IMR-90 (cell line): ENCODE results near the gene VPS35L. TPM values are rescaled to one million over a fixed set of nuclear protein-coding genes. Genes with fewer than 3 reads are reported as not detected.

ENCODE experiments used
- ATAC-seq: fragments of 200-7000 bp; cut with Tn5 transposase; 2 replicates; pipeline ENCODE4 v1.9.1; 2020; ENCODE audit warnings: low read depth, mild to moderate bottlenecking, moderate library complexity
- BruUV-seq: library from RNA; stranded (reverse); fragments of 400-500 nt; replicated peaks from 2 replicates; lab custom pipeline; 2021; lab: Mats Ljungman, UMichigan
- CTCF ChIA-PET: fragments of 300-600 bp; formaldehyde crosslinking; extraction: SDS; loops from one replicate; lab custom pipeline; 2021; ENCODE audit warnings: antibody characterized with exemption; lab: Yijun Ruan, JAX
- POLR2A ChIA-PET: fragments of 300-600 bp; sonication (Branson Sonifier 250); formaldehyde crosslinking; loops from one replicate; lab custom pipeline; 2022; ENCODE audit warnings: antibody characterized with exemption; ENCODE audit not compliant: unreplicated experiment; lab: Charles Lee
- DNase-seq: peaks from one replicate; pipeline ENCODE4 v3.0.0; 2013
- H2AFZ ChIP-seq: replicated peaks from 2 replicates; pipeline ENCODE3; 2013; ENCODE audit warnings: low read length, mild to moderate bottlenecking; ENCODE audit not compliant: poor library complexity
- H2AK5ac ChIP-seq: 2 replicates; pipeline ENCODE4 v1.6.1; 2013; ENCODE audit warnings: low read depth, low read length, inconsistent platforms
- H2AK9ac ChIP-seq: replicated peaks from 2 replicates; pipeline ENCODE3; 2013; ENCODE audit warnings: mild to moderate bottlenecking, low read depth, low read length, moderate library complexity; ENCODE audit not compliant: poor library complexity
- H2BK120ac ChIP-seq: 2 replicates; pipeline ENCODE4 v1.6.1; 2013; ENCODE audit warnings: low read depth, low read length, inconsistent platforms
- H2BK15ac ChIP-seq: 3 replicates; pipeline ENCODE4 v1.6.1; 2013; ENCODE audit warnings: low read depth, low read length, inconsistent platforms
- H2BK20ac ChIP-seq: 2 replicates; pipeline ENCODE4 v1.6.1; 2013; ENCODE audit warnings: low read depth, mild to moderate bottlenecking, inconsistent platforms, low read length, moderate library complexity
- H2BK5ac ChIP-seq: 2 replicates; pipeline ENCODE4 v1.6.1; 2013; ENCODE audit warnings: mild to moderate bottlenecking, low read depth, low read length, inconsistent platforms; ENCODE audit not compliant: poor library complexity, severe bottlenecking
- H3K14ac ChIP-seq: replicated peaks from 2 replicates; pipeline ENCODE4 v1.6.1; 2013; ENCODE audit warnings: low read depth, low read length, inconsistent platforms
- H3K18ac ChIP-seq: 2 replicates; pipeline ENCODE4 v1.6.1; 2013; ENCODE audit warnings: low read depth, low read length, control low read depth
- H3K23ac ChIP-seq: 2 replicates; pipeline ENCODE4 v1.6.1; 2013; ENCODE audit warnings: low read depth, low read length, inconsistent platforms
- H3K27ac ChIP-seq: 2 replicates; pipeline ENCODE4 v1.5.1; 2013; ENCODE audit warnings: mild to moderate bottlenecking, control low read depth, low read length; ENCODE audit not compliant: insufficient read depth
- H3K27me3 ChIP-seq: 2 replicates; pipeline ENCODE4 v1.6.1; 2013; ENCODE audit warnings: low read length; ENCODE audit not compliant: control insufficient read depth, insufficient read depth
- H3K36me3 ChIP-seq: 2 replicates; pipeline ENCODE4 v1.6.1; 2013; ENCODE audit warnings: low read length, mixed read lengths; ENCODE audit not compliant: control insufficient read depth, insufficient read depth
- H3K4ac ChIP-seq: 2 replicates; pipeline ENCODE4 v1.6.1; 2013; ENCODE audit warnings: low read depth, low read length, inconsistent platforms
- H3K4me1 ChIP-seq: 2 replicates; pipeline ENCODE4 v1.6.1; 2013; ENCODE audit warnings: low read length, mixed read lengths; ENCODE audit not compliant: control insufficient read depth, insufficient read depth
- H3K4me2 ChIP-seq: 2 replicates; pipeline ENCODE4 v1.6.1; 2013; ENCODE audit warnings: low read depth, mild to moderate bottlenecking, control low read depth, low read length, moderate library complexity
- H3K4me3 ChIP-seq: 2 replicates; pipeline ENCODE4 v1.5.1; 2013; ENCODE audit warnings: low read depth, mild to moderate bottlenecking, control low read depth, low read length, moderate library complexity; ENCODE audit not compliant: insufficient read depth
- H3K56ac ChIP-seq: 2 replicates; pipeline ENCODE4 v1.6.1; 2013; ENCODE audit warnings: low read length, inconsistent platforms; ENCODE audit not compliant: insufficient read depth; ENCODE audit errors: extremely low read depth
- H3K79me1 ChIP-seq, 2 experiments: 2 replicates each; pipeline ENCODE4 v1.6.1; 2013; ENCODE audit warnings: low read length in 2 of 2, inconsistent platforms in 1 of 2, low read depth in 1 of 2
- H3K9ac ChIP-seq: 2 replicates; pipeline ENCODE4 v1.6.1; 2013; ENCODE audit warnings: low read depth, low read length, control low read depth
- H3K9me1 ChIP-seq: 2 replicates; pipeline ENCODE4 v1.6.1; 2013; ENCODE audit warnings: low read length, inconsistent platforms; ENCODE audit not compliant: insufficient read depth
- H3K9me3 ChIP-seq: 2 replicates; pipeline ENCODE4 v1.6.1; 2013; ENCODE audit warnings: low read length; ENCODE audit not compliant: control insufficient read depth, insufficient read depth
- H4K20me1 ChIP-seq: 2 replicates; pipeline ENCODE4 v1.6.1; 2013; ENCODE audit warnings: low read length, inconsistent platforms; ENCODE audit not compliant: insufficient read depth
- H4K5ac ChIP-seq: 2 replicates; pipeline ENCODE4 v1.6.1; 2013; ENCODE audit warnings: mild to moderate bottlenecking, low read depth, low read length, control low read depth
- H4K8ac ChIP-seq, 2 experiments: 2 replicates each; pipeline ENCODE4 v1.6.1; 2013; ENCODE audit warnings: low read depth in 2 of 2, low read length in 2 of 2, control low read depth in 1 of 2, inconsistent platforms in 1 of 2
- H4K91ac ChIP-seq: 2 replicates; pipeline ENCODE4 v1.6.1; 2013; ENCODE audit warnings: low read depth, low read length, inconsistent platforms; ENCODE audit not compliant: insufficient read depth
- BHLHE40 ChIP-seq: fragments of 150-350 bp; IDR thresholded peaks from 2 replicates; pipeline ENCODE4 v1.6.1; 2016; ENCODE audit warnings: mild to moderate bottlenecking, low read depth, low read length
- MAFK ChIP-seq: IDR thresholded peaks from 2 replicates; pipeline ENCODE4 v1.6.1; 2012; ENCODE audit warnings: low read depth, low read length, improper control_type of control experiment
- POLR2A ChIP-seq: IDR thresholded peaks from 2 replicates; pipeline ENCODE4 v1.6.1; 2012; ENCODE audit warnings: mild to moderate bottlenecking, low read depth, low read length
- RFX5 ChIP-seq: IDR thresholded peaks from 2 replicates; pipeline ENCODE4 v1.8.0; 2012; ENCODE audit warnings: low read depth, mild to moderate bottlenecking, low read length, moderate library complexity
- WGBS, 2 experiments: methylation state at CpG; one replicate each; pipeline versions ENCODE4 v1.1.5 to v1.1.7; 2013; ENCODE audit warnings: missing lambda C conversion rate in 2 of 2; ENCODE audit not compliant: insufficient read length in 1 of 2; ENCODE audit errors: extremely low coverage in 2 of 2; 5-methylcytosine and 5-hydroxymethylcytosine counted together
- dilution Hi-C: fragments of 300-500 bp; cut with HindIII; formaldehyde crosslinking; loops from one replicate; pipeline ENCODE4 v1.14.3; 2018; ENCODE audit warnings: low sequenced_read_pairs; ENCODE audit not compliant: unreplicated experiment
- in situ Hi-C: fragments of 300-500 bp; cut with MboI; formaldehyde crosslinking; loops from 3 replicates; pipeline ENCODE4 v1.14.3; 2019; ENCODE audit warnings: low sequenced_read_pairs, inconsistent platforms, mixed read lengths
- intact Hi-C: fragments of 100-400 bp; cut with micrococcal nuclease; formaldehyde crosslinking; loops from 2 replicates; pipeline ENCODE4 v1.10.0; 2022
- polyA plus RNA-seq, 3 experiments: library from polyadenylated mRNA; depleted of rRNA; stranded (reverse); fragments of >200 nt; gene quantifications; 2 replicates each; pipeline ENCODE4 v1.2.3, GENCODE V29; 2012; ENCODE audit warnings: low replicate concordance in 1 of 3
- total RNA-seq: library from RNA; depleted of rRNA; stranded (reverse); fragments of >200 nt; gene quantifications from 2 replicates; pipeline ENCODE4 v1.2.3, GENCODE V29; 2012
- TF ChIP-seq, protein P1 (sequence below): fragments of 150-350 bp; IDR thresholded peaks from 2 replicates; pipeline ENCODE4 v1.6.1; 2016; ENCODE audit warnings: low read depth, mild to moderate bottlenecking, low read length, moderate library complexity, borderline replicate concordance
- TF ChIP-seq, protein P2 (sequence below): fragments of 150-350 bp; IDR thresholded peaks from 2 replicates; pipeline ENCODE4 v1.6.1; 2017; ENCODE audit warnings: mild to moderate bottlenecking, antibody characterized with exemption, low read length, low read depth

The VPS35L gene
- total and polyA plus RNA-seq, 2 of the 4 experiments (the other 2 are of a cell fraction) = 28.0 to 40.1 TPM

- no peak overlapping the region for H4K91ac ChIP-seq
- H3K27ac ChIP-seq = no peak overlapping the region
- 98% methylated on average over 4 of the region's 5 CpGs; no CpG with 5 or more reads in 1 of the 2 experiments for WGBS, 2 experiments
- no TSS peak for BruUV-seq
- H4K8ac ChIP-seq = no peak overlapping the region
- intact Hi-C loops = loop anchor here (10.0 kb wide), 1 partner anchor 111 kb away; no protein-coding TSS in a partner anchor
- peaks cover 9% of the 10 kb centered on the region for H3K9me1 ChIP-seq
- H2BK15ac ChIP-seq = no peak overlapping the region
- no peak overlapping the region for H3K4me2 ChIP-seq
- DNase-seq (no peak), ATAC-seq (no peak)
- H3K36me3 ChIP-seq = peaks cover 24% of the 10 kb centered on the region
- in situ Hi-C loops = loop anchor here (5.0 to 25.0 kb wide), 2 partner anchors 172 to 603 kb away; partner anchors contain the start of gene ITPRIPL2
- no peak overlapping the region for H2BK5ac ChIP-seq
- no peak overlapping the region for H2AFZ ChIP-seq
- H2BK20ac ChIP-seq = no peak overlapping the region
- no peak overlapping the region for H3K56ac ChIP-seq
- no peak overlapping the region for H3K9ac ChIP-seq
- ChIA-PET CTCF (no interaction called here), POLR2A (interaction anchor here (0.6 kb wide), 1 partner anchor 12 kb away, joined by 8 read pairs; no protein-coding TSS in a partner anchor)
- peaks cover 48 to 83% of the 10 kb centered on the region in 2 experiments for H3K79me1 ChIP-seq
- no peak overlapping the region for H2BK120ac ChIP-seq
- peaks cover 9% of the 10 kb centered on the region for H4K20me1 ChIP-seq
- no peak for TF ChIP-seq MAFK
- no peak for TF ChIP-seq POLR2A
- TF ChIP-seq, protein P1, sequence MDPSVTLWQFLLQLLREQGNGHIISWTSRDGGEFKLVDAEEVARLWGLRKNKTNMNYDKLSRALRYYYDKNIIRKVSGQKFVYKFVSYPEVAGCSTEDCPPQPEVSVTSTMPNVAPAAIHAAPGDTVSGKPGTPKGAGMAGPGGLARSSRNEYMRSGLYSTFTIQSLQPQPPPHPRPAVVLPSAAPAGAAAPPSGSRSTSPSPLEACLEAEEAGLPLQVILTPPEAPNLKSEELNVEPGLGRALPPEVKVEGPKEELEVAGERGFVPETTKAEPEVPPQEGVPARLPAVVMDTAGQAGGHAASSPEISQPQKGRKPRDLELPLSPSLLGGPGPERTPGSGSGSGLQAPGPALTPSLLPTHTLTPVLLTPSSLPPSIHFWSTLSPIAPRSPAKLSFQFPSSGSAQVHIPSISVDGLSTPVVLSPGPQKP = no peak
- TF ChIP-seq RFX5 = no peak
- TF ChIP-seq, protein P2, sequence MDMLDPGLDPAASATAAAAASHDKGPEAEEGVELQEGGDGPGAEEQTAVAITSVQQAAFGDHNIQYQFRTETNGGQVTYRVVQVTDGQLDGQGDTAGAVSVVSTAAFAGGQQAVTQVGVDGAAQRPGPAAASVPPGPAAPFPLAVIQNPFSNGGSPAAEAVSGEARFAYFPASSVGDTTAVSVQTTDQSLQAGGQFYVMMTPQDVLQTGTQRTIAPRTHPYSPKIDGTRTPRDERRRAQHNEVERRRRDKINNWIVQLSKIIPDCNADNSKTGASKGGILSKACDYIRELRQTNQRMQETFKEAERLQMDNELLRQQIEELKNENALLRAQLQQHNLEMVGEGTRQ = no peak
- TF ChIP-seq BHLHE40 = no peak
- dilution Hi-C loops = no loop called here
- peaks cover 5% of the 10 kb centered on the region; the same call in 1 of the 2 replicates for H3K4me1 ChIP-seq
- H2AK5ac ChIP-seq = no peak overlapping the region
- no peak overlapping the region for H3K14ac ChIP-seq
- no peak overlapping the region for H4K5ac ChIP-seq
- no peaks in the 10 kb centered on the region for H3K9me3 ChIP-seq
- H3K23ac ChIP-seq = peak overlapping the region; percentile 87; the same call in 1 of the 2 replicates
- no peak overlapping the region for H3K18ac ChIP-seq
- no peak overlapping the region for H3K4ac ChIP-seq
- H3K4me3 ChIP-seq = no peak overlapping the region
- no peaks in the 10 kb centered on the region for H3K27me3 ChIP-seq
- H2AK9ac ChIP-seq = no peak overlapping the region
Measured at GRCh38 chr16:19715566-19715965, 160.1 kb downstream of the VPS35L start.
